HFFc6 (cell line): Measurements from ENCODE around the gene CSGALNACT2. TPM values are rescaled to one million over a fixed set of nuclear protein-coding genes. Genes with fewer than 3 reads are reported as not detected.

Experiments
- DNase-seq: peaks from one replicate; pipeline ENCODE4 v3.0.0-alpha.2; 2018
- H3K27ac Mint-ChIP-seq: 2 replicates; pipeline ENCODE4 v1.8.0; 2020; ENCODE audit warnings: mild to moderate bottlenecking, mixed read lengths
- H3K27me3 Mint-ChIP-seq: 2 replicates; pipeline ENCODE4 v1.8.0; 2021; ENCODE audit warnings: mild to moderate bottlenecking, moderate library complexity, mixed read lengths; ENCODE audit not compliant: insufficient read depth
- H3K36me3 Mint-ChIP-seq: 2 replicates; pipeline ENCODE4 v1.8.0; 2021; ENCODE audit warnings: low read depth, mixed read lengths
- H3K4me1 Mint-ChIP-seq: 2 replicates; pipeline ENCODE4 v1.8.0; 2020; ENCODE audit warnings: low read depth, mixed read lengths
- H3K4me3 Mint-ChIP-seq: 2 replicates; pipeline ENCODE4 v1.8.0; 2020; ENCODE audit warnings: mild to moderate bottlenecking, moderate library complexity, mixed read lengths
- H3K9me3 Mint-ChIP-seq: 2 replicates; pipeline ENCODE4 v1.8.0; 2020; ENCODE audit warnings: mild to moderate bottlenecking, mixed read lengths
- total RNA-seq, 6 experiments: library from RNA; stranded (reverse); fragmentation: NEBNext Ultra II Directional; extraction: Animal tissue kit (Norgen Biotek cat#: 25700); gene quantifications; 2 replicates in 1 of 6; 3 replicates in 5 of 6; pipeline ENCODE4 v1.2.3, GENCODE V29; 2021
- TF ChIP-seq, protein P1 (sequence below): fragments of 200-600 bp; sonication (generic); IDR thresholded peaks from 2 replicates; pipeline ENCODE4 v1.5.0; 2021; ENCODE audit warnings: antibody characterized with exemption, mild to moderate bottlenecking

Gene CSGALNACT2
- total RNA-seq, 6 experiments from 2014 or later, result 18.0 to 20.8 (median 18.6) TPM

DNA sequence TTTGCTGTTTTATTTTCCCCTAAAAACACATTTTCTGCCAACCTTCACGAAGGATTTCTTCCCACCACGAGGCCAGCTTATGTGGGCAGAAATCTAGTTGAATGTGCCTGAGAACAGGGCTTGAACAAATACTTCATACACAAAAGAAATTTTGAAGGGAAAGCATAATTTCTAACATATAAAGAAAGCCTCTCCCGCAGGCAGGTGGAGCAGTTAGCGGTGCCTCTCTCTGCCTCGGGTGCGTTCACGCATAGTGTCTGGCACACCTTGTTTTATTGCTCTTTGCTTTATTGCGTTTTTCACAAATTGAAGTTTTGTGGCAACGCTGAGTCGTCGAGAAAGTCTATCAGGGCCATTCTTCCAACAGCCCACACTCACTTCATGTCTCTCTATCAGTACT is 7.0 kb upstream of the CSGALNACT2 start:
- Mint-ChIP-seq H3K27me3 (peaks cover 14% of the 10 kb centered on the region), H3K4me3 (no peak overlapping the region), H3K4me1 (peaks cover 36% of the 10 kb centered on the region)

DNA sequence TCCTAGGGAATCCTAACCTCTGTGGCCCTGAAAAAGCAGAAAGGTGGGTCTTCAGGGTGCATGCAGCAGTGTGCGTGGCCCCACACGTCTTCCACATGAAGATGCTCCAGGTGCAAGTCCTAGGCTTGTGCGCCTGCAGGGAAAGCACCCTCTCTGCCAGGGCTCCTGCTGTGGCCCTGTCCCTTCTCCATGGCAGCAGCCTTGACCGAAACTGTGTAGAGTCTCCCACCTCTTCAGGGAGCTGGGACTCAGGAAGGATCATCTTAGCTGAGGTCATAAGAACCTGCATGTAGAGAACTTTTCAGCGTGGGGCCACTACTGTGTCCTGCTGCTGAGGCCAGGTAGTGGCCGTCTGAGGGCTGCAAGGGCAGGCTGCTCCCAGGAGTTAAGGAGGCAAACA is 6.3 kb upstream of the CSGALNACT2 start:
- no peak for DNase-seq
- Mint-ChIP-seq H3K9me3 (no peaks in the 10 kb centered on the region), H3K4me3 (no peak overlapping the region), H3K36me3 (peaks cover 12% of the 10 kb centered on the region), H3K27ac (no peak overlapping the region), H3K4me1 (peaks cover 42% of the 10 kb centered on the region), H3K27me3 (peaks cover 15% of the 10 kb centered on the region)
- TF ChIP-seq, protein P1, sequence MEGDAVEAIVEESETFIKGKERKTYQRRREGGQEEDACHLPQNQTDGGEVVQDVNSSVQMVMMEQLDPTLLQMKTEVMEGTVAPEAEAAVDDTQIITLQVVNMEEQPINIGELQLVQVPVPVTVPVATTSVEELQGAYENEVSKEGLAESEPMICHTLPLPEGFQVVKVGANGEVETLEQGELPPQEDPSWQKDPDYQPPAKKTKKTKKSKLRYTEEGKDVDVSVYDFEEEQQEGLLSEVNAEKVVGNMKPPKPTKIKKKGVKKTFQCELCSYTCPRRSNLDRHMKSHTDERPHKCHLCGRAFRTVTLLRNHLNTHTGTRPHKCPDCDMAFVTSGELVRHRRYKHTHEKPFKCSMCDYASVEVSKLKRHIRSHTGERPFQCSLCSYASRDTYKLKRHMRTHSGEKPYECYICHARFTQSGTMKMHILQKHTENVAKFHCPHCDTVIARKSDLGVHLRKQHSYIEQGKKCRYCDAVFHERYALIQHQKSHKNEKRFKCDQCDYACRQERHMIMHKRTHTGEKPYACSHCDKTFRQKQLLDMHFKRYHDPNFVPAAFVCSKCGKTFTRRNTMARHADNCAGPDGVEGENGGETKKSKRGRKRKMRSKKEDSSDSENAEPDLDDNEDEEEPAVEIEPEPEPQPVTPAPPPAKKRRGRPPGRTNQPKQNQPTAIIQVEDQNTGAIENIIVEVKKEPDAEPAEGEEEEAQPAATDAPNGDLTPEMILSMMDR, result no peak

More for the DNA sequence above, 7.0 kb upstream of the CSGALNACT2 start:
- H3K9me3 Mint-ChIP-seq, result no peaks in the 10 kb centered on the region
- H3K36me3 Mint-ChIP-seq, result peaks cover 10% of the 10 kb centered on the region
- no peak overlapping the region for H3K27ac Mint-ChIP-seq
- no peak for DNase-seq
- TF ChIP-seq, protein P1, result no peak

- no peaks in the 10 kb centered on the region for H3K9me3 Mint-ChIP-seq
- no peak overlapping the region for H3K27ac Mint-ChIP-seq
- no peak for DNase-seq
- TF ChIP-seq, protein P1, result no peak
- H3K4me3 Mint-ChIP-seq, result no peak overlapping the region
- peaks cover 16% of the 10 kb centered on the region for H3K27me3 Mint-ChIP-seq
- H3K36me3 Mint-ChIP-seq, result peaks cover 12% of the 10 kb centered on the region
- H3K4me1 Mint-ChIP-seq, result peaks cover 38% of the 10 kb centered on the region
These were observed 5.1 kb upstream of the CSGALNACT2 start for GRCh38 chr10:43132867-43133787.

GRCh38 chr10:43134126-43134905 is 3.9 kb upstream of the CSGALNACT2 start:
- TF ChIP-seq, protein P1, result no peak
- Mint-ChIP-seq H3K27ac (no peak overlapping the region), H3K9me3 (no peaks in the 10 kb centered on the region), H3K4me1 (peaks cover 29% of the 10 kb centered on the region), H3K36me3 (peaks cover 12% of the 10 kb centered on the region), H3K27me3 (peaks cover 20% of the 10 kb centered on the region), H3K4me3 (no peak overlapping the region)
- DNase-seq, result no peak

DNA sequence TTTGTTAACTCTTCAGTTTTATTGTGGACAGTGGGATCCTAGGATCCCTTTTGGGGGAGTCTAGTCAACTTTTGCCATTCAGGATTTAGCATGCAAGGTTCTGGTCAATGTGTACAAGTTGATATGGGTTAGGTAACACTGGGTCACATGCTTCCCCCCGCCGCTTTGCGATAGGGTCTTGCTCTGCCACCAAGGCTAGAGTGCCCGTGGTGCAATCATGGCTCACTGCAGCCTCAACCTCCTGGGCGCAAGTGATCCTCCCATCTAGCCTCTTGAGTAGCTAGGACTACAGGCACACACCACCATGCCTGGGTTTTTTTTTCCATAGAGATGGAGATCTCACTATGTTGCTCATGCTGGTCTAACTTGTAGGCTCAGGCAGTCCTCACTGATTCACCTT is 3.2 kb upstream of the CSGALNACT2 start:
- Mint-ChIP-seq H3K27ac (no peak overlapping the region), H3K4me1 (peaks cover 30% of the 10 kb centered on the region), H3K36me3 (peaks cover 12% of the 10 kb centered on the region), H3K27me3 (peaks cover 20% of the 10 kb centered on the region), H3K9me3 (no peaks in the 10 kb centered on the region), H3K4me3 (no peak overlapping the region)
- no peak for DNase-seq
- TF ChIP-seq, protein P1, result no peak
